Measurements from ENCODE around the gene KISS1.

Gene KISS1

GRCh38 chr1:204218552-204218951 lies 22.3 kb upstream of the KISS1 start:
- no peak for DNase-seq (ENCODE audit: low read depth in 2 of 2)

- DNase-seq (ENCODE audit: low read depth in 2 of 2): no peak
Measured at GRCh38 chr1:204217648-204218000, 21.3 kb upstream of the KISS1 start.

GRCh38 chr1:204216880-204217647 lies 20.8 kb upstream of the KISS1 start:
- DNase-seq (ENCODE audit: low read depth in 2 of 2): no peak

GRCh38 chr1:204216236-204216635 lies 19.9 kb upstream of the KISS1 start:
- no peak for DNase-seq (ENCODE audit: low read depth in 2 of 2)

DNA sequence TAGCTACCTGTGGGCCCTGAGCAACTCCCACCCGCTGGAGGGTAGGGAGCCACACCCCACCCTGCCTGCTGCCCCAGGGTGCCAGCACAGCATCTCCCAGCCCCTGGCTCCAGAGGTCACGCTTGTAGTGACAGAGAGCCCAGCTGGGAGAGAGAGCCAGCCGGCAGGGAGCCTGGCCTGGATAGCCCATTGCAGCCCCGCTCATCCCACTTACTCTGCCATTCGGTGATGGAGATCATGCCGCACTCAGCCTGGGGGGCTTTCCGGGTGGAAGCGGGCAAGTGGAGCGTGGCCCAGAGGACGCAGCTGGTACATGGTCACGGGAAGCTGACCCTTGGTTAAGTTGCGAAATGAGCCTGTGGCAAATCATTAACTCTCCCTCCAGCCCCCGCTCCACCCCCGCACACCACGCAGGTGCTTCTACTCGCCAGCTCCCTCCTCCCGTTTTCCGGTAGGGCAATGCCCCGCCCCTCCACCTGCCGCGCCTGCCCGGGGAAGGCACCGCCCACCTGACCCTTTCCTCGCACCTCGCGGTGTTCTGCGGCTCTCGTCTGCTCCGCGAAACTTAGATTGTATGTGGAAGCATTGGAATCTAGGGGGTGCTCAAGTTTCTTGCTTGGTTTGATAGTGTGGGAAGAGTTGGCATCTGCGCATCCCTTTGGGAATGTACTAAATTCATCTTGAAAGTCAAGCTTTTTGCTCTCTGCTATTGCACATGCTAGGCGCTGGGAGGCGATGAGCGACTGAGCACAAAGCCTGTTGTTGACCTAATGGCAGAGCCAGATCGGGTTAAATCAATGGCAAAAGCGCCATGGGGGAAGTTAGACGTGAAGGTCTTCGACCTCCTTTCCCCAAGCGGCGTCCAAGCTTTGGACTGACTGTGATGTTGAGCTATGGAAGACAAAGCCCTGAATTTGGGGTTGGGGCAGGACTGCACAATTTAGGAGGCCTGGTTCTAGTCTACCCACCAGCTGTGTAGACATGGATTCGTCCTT lies 17.7 kb upstream of the KISS1 start, which contains the start of gene GOLT1A:
TSS of gene GOLT1A (minus strand) at position 321 of the 995 bp plus-strand sequence. CDS start at position 239, 82 bp downstream.
- DNase-seq (ENCODE audit: low read depth in 2 of 2): peak; percentile 27

DNA sequence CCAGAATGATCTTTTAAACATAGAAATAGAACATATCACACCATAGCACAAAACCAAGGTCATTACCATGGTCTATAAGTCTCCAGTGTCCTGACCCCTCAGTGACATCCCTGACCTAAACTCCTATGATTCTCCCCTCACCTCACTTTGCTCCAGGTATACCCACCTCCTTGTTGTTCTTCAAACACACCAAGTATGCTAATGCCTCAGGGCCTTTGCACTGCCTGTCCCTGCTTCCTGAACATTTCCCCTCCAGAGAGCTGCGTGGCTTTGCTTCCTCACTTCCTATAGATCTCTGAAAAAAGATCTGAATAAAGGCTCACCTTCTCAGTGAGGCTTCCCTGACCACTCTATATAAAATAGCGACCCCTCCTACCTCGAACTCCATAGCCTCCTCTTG lies 16.4 kb upstream of the KISS1 start:
- DNase-seq (ENCODE audit: low read depth in 2 of 2): no peak

DNA sequence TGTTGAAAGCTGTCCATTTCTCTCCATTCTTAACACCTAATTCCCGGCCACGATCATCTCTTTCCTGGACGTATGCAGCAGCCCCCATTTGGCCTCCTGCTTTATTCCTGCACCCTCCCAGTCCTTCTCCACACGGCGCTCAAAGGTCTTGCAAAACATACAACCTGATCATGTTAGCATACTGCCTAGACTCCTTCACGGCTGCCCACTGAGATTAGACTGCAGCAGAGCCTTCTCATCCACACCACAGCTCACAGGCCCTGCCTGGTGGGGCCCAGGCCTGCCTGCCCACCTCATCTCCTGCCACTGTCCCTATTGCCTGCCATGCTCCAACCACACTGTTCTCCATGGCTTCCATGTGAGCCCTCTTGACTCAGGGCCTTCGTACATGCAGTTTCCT lies 14.8 kb upstream of the KISS1 start:
- DNase-seq (ENCODE audit: low read depth in 2 of 2): no peak

- DNase-seq (ENCODE audit: low read depth in 2 of 2): peak; percentile 70 to 75
Measured at GRCh38 chr1:204207136-204207616, 10.9 kb upstream of the KISS1 start.

GRCh38 chr1:204206121-204206520 lies 9.8 kb upstream of the KISS1 start:
- DNase-seq (ENCODE audit: low read depth in 2 of 2): no peak

DNA sequence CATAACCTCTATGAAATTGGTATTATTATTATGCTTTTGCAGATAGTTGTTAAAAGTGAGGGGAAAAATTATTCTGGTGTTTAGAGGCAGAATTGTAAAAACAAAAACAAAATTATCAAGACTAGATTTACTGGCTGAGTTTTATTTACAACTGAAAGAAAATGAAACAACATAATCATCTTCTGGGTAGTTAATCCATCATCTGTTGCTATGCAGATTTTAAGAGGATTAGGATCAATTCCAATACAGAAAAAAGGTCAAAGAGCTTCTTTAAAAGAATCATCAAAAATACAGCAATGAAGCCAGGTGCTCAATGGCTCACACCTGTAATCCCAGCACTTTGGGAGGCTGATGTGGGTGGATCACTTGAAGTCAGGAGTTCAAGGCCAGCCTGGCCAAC lies 9.2 kb upstream of the KISS1 start:
- DNase-seq (ENCODE audit: low read depth in 2 of 2): no peak

- DNase-seq (ENCODE audit: low read depth in 2 of 2): no peak
Measured at GRCh38 chr1:204204944-204205343, 8.7 kb upstream of the KISS1 start.

- no peak for DNase-seq (ENCODE audit: low read depth in 2 of 2)
Measured at GRCh38 chr1:204203206-204203767, 7.0 kb upstream of the KISS1 start.

- no peak for DNase-seq (ENCODE audit: low read depth in 2 of 2)
Measured at GRCh38 chr1:204202481-204202880, 6.2 kb upstream of the KISS1 start.

DNA sequence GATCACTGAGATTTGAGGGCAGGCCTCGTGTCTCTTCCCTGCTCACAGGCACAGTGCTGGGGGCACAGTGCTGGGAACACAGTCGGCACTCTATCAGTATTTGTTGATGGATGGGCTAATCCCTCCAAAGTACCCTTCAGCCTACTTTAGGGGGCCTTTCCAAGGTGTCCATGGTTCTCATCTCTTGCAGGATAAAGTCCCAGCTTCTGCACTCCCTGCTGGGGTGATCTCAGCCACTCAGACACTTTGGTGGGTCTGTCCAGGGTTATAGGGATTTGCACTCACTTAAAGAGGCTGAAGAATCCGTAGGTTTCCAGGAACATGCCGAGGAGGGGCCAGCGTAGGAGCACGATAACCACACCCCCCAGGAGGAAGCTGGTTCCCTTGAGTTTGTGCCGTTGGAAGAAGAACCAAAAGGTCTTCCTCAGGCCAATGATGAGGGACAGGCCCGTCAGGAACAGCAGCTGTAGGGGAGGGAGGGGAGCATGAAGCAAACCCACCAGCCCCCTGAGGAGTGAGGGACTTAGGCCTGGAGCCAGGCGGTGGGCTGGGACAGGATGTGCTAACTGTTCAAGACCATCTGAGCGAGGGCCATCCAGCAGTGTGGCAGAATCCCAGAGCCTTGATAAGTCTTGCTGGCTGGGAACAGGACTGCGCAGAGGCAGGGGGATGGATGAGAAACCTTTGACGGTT lies 5.2 kb upstream of the KISS1 start:
- no peak for DNase-seq (ENCODE audit: low read depth in 2 of 2)

- no peak for DNase-seq (ENCODE audit: low read depth in 2 of 2)
Measured at GRCh38 chr1:204199579-204199978, 3.3 kb upstream of the KISS1 start.

DNA sequence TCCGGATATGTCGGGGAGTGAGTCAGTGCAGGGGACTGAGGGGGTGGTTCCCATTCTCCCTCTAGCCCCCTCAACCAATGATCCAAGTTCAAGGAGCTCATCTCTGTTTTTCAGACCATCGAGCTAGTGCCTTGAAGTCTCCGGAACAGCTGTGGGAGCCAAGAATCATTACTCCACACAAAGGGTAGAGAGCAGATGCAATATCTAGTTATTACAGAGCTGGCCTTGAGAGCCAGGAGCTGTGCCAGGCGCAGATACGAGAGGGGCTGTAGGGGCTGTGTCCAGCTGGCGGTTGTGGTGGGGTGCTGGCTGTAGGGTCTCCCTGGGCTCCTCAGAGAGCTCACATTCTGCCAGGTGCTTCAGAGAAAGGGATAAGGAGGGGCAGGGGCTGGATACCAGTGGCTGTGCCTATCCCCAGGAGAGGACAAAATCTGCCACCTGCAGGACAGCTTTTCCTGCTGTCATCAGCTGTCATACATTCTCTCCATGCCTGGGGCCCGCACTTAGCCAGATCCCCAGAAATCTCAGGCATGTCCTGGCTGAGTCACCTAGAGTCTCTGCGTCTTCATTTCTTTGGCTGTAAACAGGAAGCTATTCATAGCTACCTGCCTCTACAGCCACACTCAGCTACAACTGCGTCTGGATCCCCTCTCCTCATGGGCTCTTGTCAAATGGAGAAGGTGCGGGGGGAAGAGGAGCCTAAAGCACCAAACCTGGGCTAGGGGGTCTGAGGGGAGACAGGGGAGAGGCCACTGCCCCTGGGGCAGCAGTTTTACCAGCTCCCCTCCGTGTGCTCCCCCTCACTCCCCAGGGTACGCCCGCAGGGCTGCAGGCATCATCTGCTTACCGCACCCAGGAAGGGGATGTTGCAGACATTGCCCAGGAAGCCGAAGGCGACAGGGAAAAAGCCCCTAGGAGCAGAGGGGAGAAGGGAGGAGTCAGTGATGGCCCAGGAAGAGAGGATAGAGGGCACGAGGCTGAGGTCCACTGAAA lies 2.4 kb upstream of the KISS1 start:
- DNase-seq (ENCODE audit: low read depth in 2 of 2): no peak

DNA sequence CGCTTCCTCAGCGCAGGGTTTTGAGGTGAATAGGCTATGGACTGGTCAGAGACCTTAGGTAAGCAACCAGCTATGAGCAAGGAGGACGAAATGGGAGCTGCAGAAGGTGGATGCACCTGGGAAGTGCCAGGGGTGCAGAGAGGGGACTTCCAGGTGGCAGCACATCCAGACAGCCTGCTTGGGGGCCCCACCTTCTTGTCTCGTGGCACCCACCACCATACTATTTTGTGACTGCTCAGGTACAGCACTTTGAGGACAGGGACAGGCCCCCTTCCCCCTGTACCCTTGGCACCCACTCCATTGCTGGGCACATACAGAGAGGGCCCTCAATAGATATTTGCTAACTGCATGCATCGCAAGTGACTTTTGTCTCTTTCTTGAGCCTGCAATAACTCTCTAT lies 777 bp upstream of the KISS1 start:
- DNase-seq (ENCODE audit: low read depth in 2 of 2): no peak

DNA sequence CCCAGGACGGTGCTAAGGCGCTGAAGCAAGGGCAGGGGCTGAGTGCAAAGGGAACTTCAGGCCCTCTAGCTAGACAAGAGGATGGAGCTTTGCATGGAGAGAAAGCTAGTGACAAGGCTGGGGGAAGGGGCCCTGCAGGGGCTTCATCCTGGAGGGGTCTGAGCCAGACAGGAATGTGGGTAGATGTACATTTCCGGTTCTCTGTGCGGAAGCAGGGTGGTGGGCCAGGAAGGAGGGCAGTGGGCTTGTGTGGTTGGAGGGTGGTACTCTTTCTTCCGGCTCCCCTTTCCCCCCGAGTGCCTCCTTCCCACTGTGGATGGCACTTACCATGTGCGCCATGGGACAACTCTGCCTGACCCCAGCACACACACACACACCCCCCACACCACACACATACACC lies 1.5 kb downstream of the KISS1 start:
- DNase-seq (ENCODE audit: low read depth in 2 of 2): no peak

GRCh38 chr1:204194080-204194479 lies 2.2 kb downstream of the KISS1 start:
- no peak for DNase-seq (ENCODE audit: low read depth in 2 of 2)

GRCh38 chr1:204192589-204193352 lies 3.5 kb downstream of the KISS1 start:
- no peak for DNase-seq (ENCODE audit: low read depth in 2 of 2)
